NCI-H1436 treated with DMSO at 0.1 percent for 48 hours (cell line): ENCODE measurements around the gene C11orf68.
A peak's percentile ranks its signal among the peaks of the same experiment; 100 is the strongest.

Source experiments
- DNase-seq: peaks from one replicate; lab custom pipeline; 2025; lab: John Stamatoyannopoulos, UW

C11orf68 gene

DNA sequence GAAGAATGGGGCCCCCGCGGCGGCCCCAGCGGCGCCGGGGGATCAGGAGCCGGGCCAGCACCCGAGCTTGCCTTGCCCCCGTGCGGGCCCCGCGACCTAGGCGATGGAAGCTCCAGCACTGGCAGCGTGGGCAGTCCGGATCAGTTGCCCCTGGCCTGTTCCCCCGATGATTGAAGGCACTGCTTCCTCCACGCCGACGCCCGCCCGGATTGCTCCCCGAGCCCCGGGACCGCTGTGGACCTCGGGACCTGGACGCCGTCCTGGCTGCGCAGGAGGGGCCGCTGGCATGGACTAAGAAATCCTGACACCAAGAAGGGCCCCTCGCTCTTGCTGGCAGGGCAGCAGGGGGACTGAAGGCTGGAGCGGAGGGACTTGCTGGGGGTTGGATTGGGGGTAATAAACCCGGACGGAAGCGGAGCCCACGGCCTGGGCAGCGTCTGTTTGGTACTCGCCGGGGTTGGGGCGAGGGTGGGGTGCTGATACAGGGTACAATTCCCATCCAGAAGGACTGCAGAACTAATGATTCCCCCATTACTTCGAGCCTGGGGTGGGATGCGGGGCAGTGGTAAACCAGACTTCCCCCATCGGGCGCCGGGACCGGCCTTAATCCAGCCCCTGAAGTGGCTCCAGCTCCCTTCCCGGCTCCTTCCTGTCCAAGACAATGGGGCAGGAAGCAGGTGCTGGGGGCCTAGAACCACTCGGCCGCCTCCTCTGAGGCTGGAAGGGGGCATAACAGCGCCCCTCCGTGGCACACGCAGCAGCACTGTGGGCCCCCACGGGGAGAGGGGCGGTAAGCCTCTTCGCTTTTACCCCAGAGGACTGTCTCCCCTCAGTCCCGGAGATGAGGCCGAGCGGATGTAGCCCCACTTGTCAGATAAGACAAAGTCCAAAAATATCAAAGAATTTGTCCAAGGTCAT is 27.4 kb downstream of the C11orf68 start:
- no peak for DNase-seq

DNA sequence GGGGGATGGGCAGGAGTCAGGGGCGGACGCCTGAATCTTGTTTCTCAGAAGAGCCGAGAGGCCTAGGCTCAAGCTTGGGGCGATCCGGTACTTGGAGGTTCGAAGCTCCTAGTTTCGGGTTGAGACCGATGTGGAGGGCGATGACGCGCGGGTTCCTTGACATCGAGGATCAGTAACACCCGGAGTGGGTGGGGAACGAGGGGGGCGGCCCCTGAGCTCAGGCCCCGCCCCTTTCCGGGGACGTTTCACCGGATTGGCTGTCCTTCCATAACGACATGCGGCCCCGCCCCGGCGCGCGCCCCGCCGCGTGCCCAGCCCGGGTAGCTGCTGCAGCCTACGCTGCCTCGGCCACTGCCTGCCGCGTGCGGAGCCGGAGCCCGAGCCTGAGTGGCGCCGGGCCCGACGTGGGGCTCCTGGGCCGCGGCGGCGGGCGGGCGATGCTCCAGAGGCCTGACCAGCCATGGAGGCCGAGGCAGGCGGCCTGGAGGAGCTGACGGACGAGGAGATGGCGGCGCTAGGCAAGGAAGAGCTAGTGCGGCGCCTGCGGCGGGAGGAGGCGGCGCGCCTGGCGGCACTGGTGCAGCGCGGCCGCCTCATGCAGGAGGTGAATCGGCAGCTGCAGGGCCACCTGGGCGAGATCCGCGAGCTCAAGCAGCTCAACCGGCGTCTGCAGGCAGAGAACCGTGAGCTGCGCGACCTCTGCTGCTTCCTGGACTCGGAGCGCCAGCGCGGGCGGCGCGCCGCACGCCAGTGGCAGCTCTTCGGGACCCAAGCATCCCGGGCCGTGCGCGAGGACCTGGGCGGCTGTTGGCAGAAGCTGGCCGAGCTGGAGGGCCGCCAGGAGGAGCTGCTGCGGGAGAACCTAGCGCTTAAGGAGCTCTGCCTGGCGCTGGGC is 28.3 kb downstream of the C11orf68 start, which contains the start of gene CCDC85B:
Gene CCDC85B (plus strand): TSS at position 350 of the 895 bp plus-strand sequence. CDS start 111 bp downstream, at position 461.
- peak; percentile 69 for DNase-seq

- DNase-seq: peak; percentile 73
These were observed 30.6 kb downstream of the C11orf68 start, which contains the start of gene FIBP for GRCh38 chr11:65888163-65888814. TSS of gene FIBP (minus strand) at chr11:65888471. CDS start at chr11:65888418, 53 bp downstream.

DNA sequence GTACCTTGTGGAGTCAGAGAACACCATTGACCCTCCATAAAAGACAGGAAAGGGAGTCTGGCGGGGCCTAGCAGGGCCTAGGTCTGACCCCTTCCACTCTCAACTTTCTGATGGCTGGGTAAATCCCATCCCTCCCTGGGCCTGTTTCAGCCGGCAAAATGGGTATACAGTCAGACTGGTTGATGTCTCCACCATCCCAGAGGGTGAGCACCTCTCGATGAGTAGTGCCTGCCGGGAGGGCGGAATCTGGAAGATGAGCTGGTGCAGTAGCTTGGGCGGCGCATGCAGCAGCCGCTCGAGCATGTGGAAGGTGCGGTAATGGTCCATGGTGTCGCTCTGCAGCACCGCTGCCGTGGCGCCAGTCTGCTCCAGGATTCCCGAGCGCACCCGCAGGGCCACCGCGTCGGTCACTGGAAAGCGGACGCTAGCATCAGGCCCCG is 31.1 kb downstream of the C11orf68 start:
- DNase-seq: no peak

- no peak for DNase-seq
These were observed 31.8 kb downstream of the C11orf68 start for GRCh38 chr11:65886826-65887722.

DNA sequence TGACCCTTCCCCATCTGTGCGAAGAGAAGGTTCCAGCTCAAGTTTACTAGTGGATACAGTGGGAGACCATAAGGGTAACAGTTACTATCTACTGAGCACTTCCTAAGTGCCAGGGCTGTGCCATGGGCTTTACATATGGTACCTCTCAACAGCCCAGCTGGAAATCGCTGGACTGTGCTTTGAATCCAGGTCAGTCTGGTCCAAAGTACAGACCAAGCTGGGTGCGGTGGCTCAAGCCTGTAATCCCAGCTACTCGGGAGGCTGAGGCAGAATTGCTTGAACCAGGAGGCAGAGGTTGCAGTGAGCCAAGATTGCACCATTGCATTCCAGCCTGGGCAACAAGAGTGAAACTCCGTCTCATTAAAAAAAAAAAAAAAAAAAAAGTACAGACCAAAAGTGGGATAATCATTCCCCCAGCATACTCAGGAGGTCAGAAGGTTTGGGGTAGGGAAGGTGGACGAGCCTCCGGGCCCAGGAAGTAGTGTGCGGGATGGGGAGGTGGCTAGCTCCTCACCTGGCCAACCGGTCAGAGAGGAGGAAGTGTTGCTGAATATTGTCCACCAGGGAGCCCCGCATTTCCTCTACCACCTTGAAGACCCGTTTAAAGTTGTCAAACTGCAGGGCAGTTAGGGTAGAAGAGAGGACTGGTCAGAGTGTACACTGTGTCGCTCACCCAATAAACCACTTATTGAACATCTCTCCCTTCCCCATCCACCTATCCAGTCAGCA is 32.9 kb downstream of the C11orf68 start:
- no peak for DNase-seq

- DNase-seq: no peak
These were observed 33.6 kb downstream of the C11orf68 start for GRCh38 chr11:65885231-65885630.

GRCh38 chr11:65884716-65885092 is 34.2 kb downstream of the C11orf68 start:
- DNase-seq: no peak

DNA sequence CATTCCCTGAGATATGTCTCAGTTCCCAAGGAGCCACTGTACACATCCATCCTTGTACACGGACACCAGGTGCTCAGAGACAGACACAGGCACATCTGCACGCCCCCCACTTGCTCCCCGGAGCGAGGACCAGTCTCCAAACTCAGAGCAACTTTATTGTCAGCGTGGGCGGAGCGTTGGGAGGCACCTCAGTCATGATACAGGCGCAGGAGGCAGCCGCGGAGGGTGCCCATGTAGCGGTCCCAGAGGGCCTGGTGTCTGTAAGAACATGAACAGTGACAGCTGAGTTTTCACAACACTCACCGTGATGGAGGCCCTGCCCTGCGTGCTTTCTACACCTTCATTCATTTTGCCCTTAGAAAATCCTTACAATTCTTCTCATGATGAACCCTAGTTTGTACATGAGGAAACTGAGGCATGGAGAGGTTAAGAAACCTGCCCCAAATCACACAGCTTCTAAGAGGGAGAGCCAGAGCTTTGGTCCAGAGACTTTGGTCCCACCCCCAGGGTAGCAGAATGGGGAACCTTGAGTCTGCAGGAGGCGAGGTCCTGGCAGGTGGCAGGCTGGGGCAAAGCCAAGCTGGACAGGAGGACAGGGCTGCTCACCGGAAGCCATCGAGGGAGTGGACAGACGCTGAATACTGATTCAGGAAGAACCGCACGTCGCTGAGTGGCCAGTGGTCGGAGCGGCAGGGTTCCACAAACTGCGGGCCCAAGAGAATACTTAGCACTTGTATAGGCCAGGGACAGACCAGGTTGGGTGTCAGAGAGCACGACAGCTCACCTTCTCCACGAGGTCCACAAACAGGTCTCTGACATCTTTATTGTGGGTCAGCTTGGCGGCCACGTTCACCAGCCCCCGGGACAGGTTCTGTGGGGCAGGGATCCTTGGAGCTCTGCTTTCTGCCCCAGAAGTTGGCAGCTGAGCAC is 34.8 kb downstream of the C11orf68 start:
- no peak for DNase-seq

- no peak for DNase-seq
These were observed 35.7 kb downstream of the C11orf68 start for GRCh38 chr11:65883058-65883761.

DNA sequence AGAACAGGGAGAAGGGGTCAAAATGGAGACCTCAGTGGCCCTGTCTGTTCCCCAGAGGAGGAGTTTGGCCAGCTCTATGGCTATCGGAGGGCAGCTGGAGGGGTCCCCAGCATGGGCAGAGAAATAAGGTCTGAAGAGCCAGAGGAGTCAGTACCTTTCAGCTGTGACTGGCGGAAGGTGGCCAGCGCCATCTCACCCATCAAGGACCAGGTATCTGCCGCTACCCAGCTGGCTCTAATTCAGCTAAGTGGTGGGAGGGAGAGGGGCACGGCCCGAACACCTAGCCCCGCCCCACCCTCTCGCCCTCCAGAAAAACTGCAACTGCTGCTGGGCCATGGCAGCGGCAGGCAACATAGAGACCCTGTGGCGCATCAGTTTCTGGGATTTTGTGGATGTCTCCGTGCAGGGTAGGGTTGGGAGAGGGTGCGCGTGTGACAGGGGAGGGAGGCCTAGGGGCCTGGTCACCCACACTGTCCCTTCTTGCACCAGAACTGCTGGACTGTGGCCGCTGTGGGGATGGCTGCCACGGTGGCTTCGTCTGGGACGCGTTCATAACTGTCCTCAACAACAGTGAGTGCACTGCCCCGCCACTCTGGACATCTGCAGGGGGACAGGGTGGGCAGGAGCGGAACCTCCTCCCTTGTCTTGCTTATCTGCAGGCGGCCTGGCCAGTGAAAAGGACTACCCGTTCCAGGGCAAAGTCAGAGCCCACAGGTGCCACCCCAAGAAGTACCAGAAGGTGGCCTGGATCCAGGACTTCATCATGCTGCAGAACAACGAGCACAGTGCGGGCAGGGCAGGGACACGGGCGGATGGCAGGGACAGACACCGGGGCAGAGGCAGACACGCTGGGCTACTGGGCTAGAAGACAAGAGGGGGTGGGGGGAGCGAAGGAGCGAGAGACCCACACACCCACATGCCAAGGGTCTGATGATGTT is 36.5 kb downstream of the C11orf68 start:
- DNase-seq: no peak

DNA sequence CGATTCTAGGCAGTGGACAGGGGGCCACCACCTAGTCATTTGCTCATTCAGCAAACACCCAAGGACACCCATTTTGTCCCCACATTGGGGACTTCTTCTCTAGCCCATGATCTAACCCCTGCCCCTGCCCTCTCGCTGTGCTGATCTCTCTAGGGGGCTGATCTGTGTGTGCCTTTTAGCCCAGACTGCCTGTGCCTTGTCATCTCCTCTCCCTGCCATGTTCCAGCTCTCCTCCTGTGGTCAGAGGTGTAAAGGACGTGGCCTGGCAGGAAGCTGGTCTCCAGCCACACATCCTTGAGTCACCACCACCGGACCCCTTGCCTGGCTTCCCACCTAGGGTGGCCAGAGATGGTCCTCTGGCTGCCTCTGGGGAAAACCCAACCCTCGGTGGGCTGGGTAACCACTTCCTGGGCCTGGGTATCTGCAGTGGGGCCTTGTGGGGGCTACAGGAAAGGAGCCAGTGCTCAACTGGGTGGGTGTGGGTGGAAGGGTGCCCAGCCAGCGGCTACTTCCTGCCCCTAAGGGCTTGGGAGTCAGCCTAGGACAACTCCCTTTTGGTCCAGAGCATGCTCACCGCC is 37.9 kb downstream of the C11orf68 start:
- DNase-seq: no peak

DNA sequence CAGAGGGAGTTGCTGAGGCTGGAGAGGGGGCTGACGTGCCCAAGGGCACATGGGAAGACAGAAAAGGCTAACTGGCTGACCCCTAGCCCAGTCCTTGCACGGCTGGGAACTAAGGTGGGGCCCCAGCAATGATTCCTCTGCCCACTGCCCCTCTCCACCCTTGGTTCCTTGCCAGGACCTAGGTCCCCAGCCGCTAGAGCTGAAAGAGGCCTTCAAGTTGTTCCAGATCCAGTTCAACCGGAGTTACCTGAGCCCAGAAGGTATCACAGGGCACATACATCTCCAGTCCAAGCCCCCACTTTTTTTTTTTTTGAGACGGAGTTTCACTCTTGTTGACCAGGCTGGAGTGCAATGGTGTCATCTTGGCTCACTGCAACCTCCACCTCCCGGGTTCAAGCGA is 38.8 kb downstream of the C11orf68 start:
- DNase-seq: no peak

GRCh38 chr11:65879617-65880016 is 39.2 kb downstream of the C11orf68 start, which contains the start of gene CTSW:
TSS of gene CTSW (plus strand) at chr11:65879837. CDS start at chr11:65879855, 18 bp downstream.
- DNase-seq: no peak

- DNase-seq: peak; percentile 66
These were observed 45.3 kb downstream of the C11orf68 start for GRCh38 chr11:65873318-65874156.
